Stimulated activated CD8-positive, alpha-beta memory T cell treated with anti-CD3 and anti-CD28 coated beads, Interleukin-12 subunit alpha, Interleukin-12 subunit beta, amount 100 ng/mL, for 4 hours (primary cell): ENCODE measurements around the gene PLG.
"Not testable (repeated sequence)": the region's sequence is repeated elsewhere in the genome, so short reads cannot be mapped to it uniquely, and the experiment has no call there.

Experiments used
- DNase-seq: peaks from one replicate; pipeline ENCODE4 v3.0.0-alpha.2; 2020; ENCODE audit warnings: low read depth

The PLG gene

GRCh38 chr6:160775792-160776580 is 73.9 kb downstream of the PLG start:
- no peak for DNase-seq

GRCh38 chr6:160779095-160779494 is 77.1 kb downstream of the PLG start:
- DNase-seq: not testable (repeated sequence)

- DNase-seq: not testable (repeated sequence)
These were observed 78.6 kb downstream of the PLG start for GRCh38 chr6:160780656-160781055.

- no peak for DNase-seq
These were observed 79.3 kb downstream of the PLG start for GRCh38 chr6:160781298-160781697.

GRCh38 chr6:160782228-160782627 is 80.2 kb downstream of the PLG start:
- no peak for DNase-seq

- no peak for DNase-seq
These were observed 81.7 kb downstream of the PLG start for GRCh38 chr6:160783741-160784140.

- not testable (repeated sequence) for DNase-seq
These were observed 86.1 kb downstream of the PLG start for GRCh38 chr6:160788126-160788525.

- no peak for DNase-seq
These were observed 86.8 kb downstream of the PLG start for GRCh38 chr6:160788806-160789205.

- DNase-seq: no peak
These were observed 87.4 kb downstream of the PLG start for GRCh38 chr6:160789263-160790027.

- no peak for DNase-seq
These were observed 88.2 kb downstream of the PLG start for GRCh38 chr6:160790028-160790792.

- no peak for DNase-seq
These were observed 89.4 kb downstream of the PLG start for GRCh38 chr6:160791459-160791858.

- DNase-seq: no peak
These were observed 90.0 kb downstream of the PLG start for GRCh38 chr6:160791981-160792418.

GRCh38 chr6:160792708-160793107 is 90.7 kb downstream of the PLG start:
- no peak for DNase-seq

- no peak for DNase-seq
These were observed 91.6 kb downstream of the PLG start for GRCh38 chr6:160793652-160794051.

- DNase-seq: no peak
These were observed 93.7 kb downstream of the PLG start for GRCh38 chr6:160795721-160796120.

GRCh38 chr6:160798625-160799024 is 96.6 kb downstream of the PLG start:
- DNase-seq: no peak

- DNase-seq: no peak
These were observed 97.9 kb downstream of the PLG start for GRCh38 chr6:160799801-160800506.

GRCh38 chr6:160801418-160801817 is 99.4 kb downstream of the PLG start:
- no peak for DNase-seq

- not testable (repeated sequence) for DNase-seq
These were observed 100.0 kb downstream of the PLG start for GRCh38 chr6:160802049-160802448.
